Measurements from ENCODE around the gene FYN. TPM values are rescaled to one million over a fixed set of nuclear protein-coding genes. Genes with fewer than 3 reads are reported as not detected.

FYN gene
- total and polyA plus RNA-seq, 2 of the 8 experiments (the other 6 are each of a cell fraction or from before 2014, with no cell fraction given), result 46.8 to 97.2 TPM

- no peak overlapping the region for H3K27ac ChIP-seq (ENCODE audit: low read depth, low read length)
- no peaks in the 10 kb centered on the region for H3K27me3 ChIP-seq (replicated peaks in 1 of 4; ENCODE audit: control insufficient read depth in 3 of 4, extremely low read depth in 1 of 4, insufficient read depth in 3 of 4, low read length in 3 of 4)
- H4K20me1 ChIP-seq (replicated peaks in 1 of 2; ENCODE audit: control insufficient read depth in 1 of 2, insufficient read depth in 2 of 2, low read length in 2 of 2), result peaks cover 2 to 3% of the 10 kb centered on the region in 2 experiments
- H3K79me2 ChIP-seq (ENCODE audit: control insufficient read depth in 1 of 2, insufficient read depth in 2 of 2, low read length in 2 of 2), result no peaks in the 10 kb centered on the region
- no peak overlapping the region for H4K91ac ChIP-seq (replicated peaks; ENCODE audit: insufficient read length, low read length)
- no peak overlapping the region for H3K4me2 ChIP-seq (ENCODE audit: insufficient read depth in 1 of 2, low read depth in 2 of 2, low read length in 2 of 2)
- no peaks in the 10 kb centered on the region for H3K9me3 ChIP-seq (ENCODE audit: insufficient read depth in 2 of 2, low read depth in 1 of 2, low read length in 1 of 2)
- H2BK120ac ChIP-seq (replicated peaks; ENCODE audit: low read depth, low read length), result no peak overlapping the region
- H3K36me3 ChIP-seq (ENCODE audit: control insufficient read depth in 2 of 4, insufficient read depth in 4 of 4, low read length in 3 of 4), result peaks cover 13 to 34% (median 23%) of the 10 kb centered on the region in 4 experiments; a peak in 6 of 8 replicates
- no peak overlapping the region for H3K23ac ChIP-seq (ENCODE audit: insufficient read length)
- no peak for DNase-seq (ENCODE audit: low read depth in 1 of 2, low spot score in 2 of 2)
- no peak overlapping the region for H4K8ac ChIP-seq (ENCODE audit: extremely low read depth, insufficient read depth, low read length)
- no peaks in the 10 kb centered on the region for H3K23me2 ChIP-seq (ENCODE audit: low read depth, low read length)
- 95% methylated on average over 1 of the region's 1 CpG; no CpG with 5 or more reads in 1 of the 2 experiments for WGBS, 2 experiments (ENCODE audit: extremely low coverage in 1 of 2, insufficient coverage in 1 of 2, insufficient read length in 1 of 2, insufficient replicate concordance in 2 of 2, low coverage in 1 of 2, low lambda C conversion rate in 2 of 2, missing lambda C conversion rate in 1 of 2)
- no peak overlapping the region for H2AFZ ChIP-seq (ENCODE audit: low read length)
- H2BK5ac ChIP-seq (ENCODE audit: low read depth, low read length), result no peak overlapping the region
- no peak overlapping the region for H3K4me3 ChIP-seq (ENCODE audit: extremely low read depth in 1 of 4, insufficient read depth in 2 of 4, low read depth in 3 of 4, low read length in 4 of 4)
- CTCF ChIA-PET (ENCODE audit: partially characterized antibody), result no interaction called here
- no peak overlapping the region for H3K18ac ChIP-seq (ENCODE audit: extremely low read depth, low read length)
- FAIRE-seq, result no peak
- H3K14ac ChIP-seq (ENCODE audit: insufficient read length), result no peak overlapping the region
- no peak overlapping the region for H3K4ac ChIP-seq (replicated peaks; ENCODE audit: insufficient read length, low read depth, low read length)
- H3K9ac ChIP-seq (replicated peaks in 1 of 4; ENCODE audit: extremely low read depth in 1 of 4, low read depth in 3 of 4, low read length in 3 of 4), result no peak overlapping the region
- no peak overlapping the region for H3K56ac ChIP-seq (replicated peaks; ENCODE audit: insufficient read length, low read depth, low read length)
- no peak overlapping the region for H4K5ac ChIP-seq (ENCODE audit: insufficient read length, low read depth, low read length)
- H3K4me1 ChIP-seq (replicated peaks in 1 of 4; ENCODE audit: control insufficient read depth in 3 of 4, insufficient read depth in 4 of 4, low read length in 3 of 4), result peaks cover 0 to 4% (median 0%) of the 10 kb centered on the region in 4 experiments; a peak in 4 of 7 replicates
- POLR2A ChIA-PET (ENCODE audit: partially characterized antibody), result no interaction called here
- H3K79me1 ChIP-seq (ENCODE audit: low read depth, low read length), result no peaks in the 10 kb centered on the region
- no peak overlapping the region for H2BK15ac ChIP-seq (ENCODE audit: low read length)
- H2BK12ac ChIP-seq (ENCODE audit: low read depth, low read length), result no peak overlapping the region
- H2AK5ac ChIP-seq (ENCODE audit: low read depth, low read length), result no peak overlapping the region
- H2BK20ac ChIP-seq (ENCODE audit: low read length), result no peak overlapping the region
- TF ChIP-seq SRF (IDR thresholded peaks at IDR 0.05; ENCODE audit: low read depth, low read length) (no peak), NRF1 (IDR thresholded peaks at IDR 0.05; ENCODE audit: low read depth, low read length) (no peak), USF2 (IDR thresholded peaks at IDR 0.05; ENCODE audit: low read length) (no peak), CTCF (IDR thresholded peaks at IDR 0.05; ENCODE audit: control extremely low read depth in 1 of 3, insufficient read depth in 1 of 3, low read depth in 1 of 3, low read length in 3 of 3) (no peak), TBP (IDR thresholded peaks at IDR 0.05; ENCODE audit: low read depth, low read length) (no peak), GABPA (IDR thresholded peaks at IDR 0.05; ENCODE audit: borderline replicate concordance, insufficient read depth, low read length) (no peak), TCF12 (IDR thresholded peaks at IDR 0.05; ENCODE audit: low read depth, low read length) (no peak), SP2 (IDR thresholded peaks at IDR 0.05; ENCODE audit: low read length) (no peak), CTBP2 (IDR thresholded peaks at IDR 0.05; ENCODE audit: borderline replicate concordance, insufficient read depth, insufficient read length, low read length) (no peak)
Measured at GRCh38 chr6:111689419-111689818, 183.8 kb downstream of the FYN start.
